NCI-H2029 (cell line): ENCODE results near the gene LACTBL1.
"Not testable (repeated sequence)": the region's sequence is repeated elsewhere in the genome, so short reads cannot be mapped to it uniquely, and the experiment has no call there.

Experiments used
- DNase-seq: peaks from one replicate; lab custom pipeline; 2025; lab: John Stamatoyannopoulos, UW

Gene LACTBL1, protein sequence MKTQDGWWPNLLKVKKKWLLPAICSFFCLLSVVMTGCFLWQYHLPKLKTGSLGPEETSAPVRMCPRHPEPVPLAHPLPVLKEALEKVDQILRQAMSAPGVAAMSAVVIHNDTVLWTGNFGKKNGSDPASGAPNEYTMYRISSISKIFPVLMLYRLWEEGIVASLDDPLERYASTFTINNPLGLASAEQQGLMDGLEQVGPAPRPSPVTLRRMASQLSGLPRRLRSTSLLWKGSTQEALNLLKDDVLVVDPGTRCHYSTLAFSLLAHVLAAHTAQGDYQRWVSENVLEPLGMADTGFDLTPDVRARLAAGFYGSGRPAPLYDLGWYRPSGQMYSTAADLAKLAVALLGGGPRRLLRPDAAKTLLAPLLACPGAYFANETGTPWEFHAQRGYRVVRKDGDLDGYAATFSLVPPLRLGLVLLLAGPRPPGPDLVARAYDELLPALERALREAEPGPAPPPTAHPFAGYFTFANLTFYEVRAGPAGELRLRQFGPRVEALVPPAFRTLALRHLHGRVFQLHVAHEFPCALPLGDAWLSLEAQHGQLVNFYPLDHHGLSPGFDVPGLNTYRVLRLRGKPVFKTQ

DNA sequence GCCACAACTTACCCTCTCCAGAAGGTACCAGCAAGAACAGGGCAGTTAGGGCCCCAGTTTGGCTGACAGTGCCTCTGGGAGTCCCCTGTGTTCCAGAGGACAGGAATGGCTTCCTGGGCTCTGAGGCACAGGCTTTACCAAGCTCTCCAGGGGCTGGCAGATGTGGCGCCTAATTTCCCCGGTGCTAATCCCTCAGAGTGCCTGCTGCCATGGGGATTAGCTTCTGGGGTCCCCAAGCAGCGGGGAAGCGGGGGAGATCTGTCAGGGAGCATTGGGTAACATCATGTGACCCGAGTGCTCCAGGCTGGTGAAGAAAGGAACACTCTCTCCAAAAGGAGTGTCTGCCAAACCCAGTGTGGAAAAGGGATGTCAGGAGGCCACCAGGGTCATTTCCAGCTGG lies at the start of gene LACTBL1:
LACTBL1 (minus strand) TSS at position 107 of the 400 bp plus-strand sequence. CDS start 550 bp downstream, outside the sequence.
- DNase-seq: no peak

DNA sequence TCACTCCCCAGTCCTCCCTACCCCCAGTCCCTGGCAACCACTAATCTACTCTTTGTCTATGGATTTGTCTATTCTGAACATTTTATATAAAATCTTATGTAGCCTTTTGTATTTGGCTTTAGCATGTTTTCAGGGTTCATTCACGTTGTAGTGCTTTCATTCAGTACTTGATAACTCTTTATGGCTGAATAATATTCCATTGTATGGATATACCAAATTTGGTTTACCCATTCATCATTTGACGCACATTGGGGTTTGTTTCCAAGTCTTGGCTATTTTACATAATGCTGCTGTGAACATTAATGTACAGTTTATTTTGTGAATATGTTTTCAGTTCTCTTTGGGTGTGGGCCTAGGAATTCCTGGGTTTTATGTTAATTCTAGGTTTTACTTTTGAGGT lies 49.2 kb upstream of the LACTBL1 start:
- no peak for DNase-seq

DNA sequence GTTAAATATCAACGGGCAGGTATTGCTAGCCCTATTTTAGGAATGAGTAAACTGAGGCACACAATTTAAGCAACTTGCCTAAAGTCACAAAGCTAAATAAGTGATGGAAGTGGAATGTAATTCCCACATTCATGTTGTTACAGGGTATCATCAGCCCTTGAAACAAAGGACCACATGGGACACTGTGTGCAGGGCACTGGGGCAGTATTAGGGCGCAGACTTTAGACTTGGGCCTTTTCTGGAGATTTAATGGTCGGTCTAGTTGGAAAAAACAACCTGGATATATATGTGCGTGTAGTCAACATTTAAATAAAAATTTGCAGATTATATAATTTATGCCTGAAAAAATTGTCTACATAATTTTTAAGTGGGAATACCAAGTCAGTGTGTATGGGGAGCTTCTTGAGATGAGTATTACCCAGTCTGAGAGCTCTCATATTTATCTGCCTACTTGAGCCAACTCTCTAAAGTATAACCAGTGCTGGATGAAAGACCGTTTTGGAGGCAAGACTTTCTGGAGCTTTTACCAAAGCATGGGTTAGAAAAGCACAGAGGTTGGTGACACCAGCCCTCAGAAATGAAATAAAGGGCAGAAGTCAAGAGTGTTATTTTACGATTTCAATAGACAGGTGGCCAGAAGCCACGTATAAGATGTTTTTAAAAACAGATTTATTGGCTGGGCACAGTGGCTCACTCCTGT lies 48.2 kb upstream of the LACTBL1 start:
- no peak for DNase-seq

DNA sequence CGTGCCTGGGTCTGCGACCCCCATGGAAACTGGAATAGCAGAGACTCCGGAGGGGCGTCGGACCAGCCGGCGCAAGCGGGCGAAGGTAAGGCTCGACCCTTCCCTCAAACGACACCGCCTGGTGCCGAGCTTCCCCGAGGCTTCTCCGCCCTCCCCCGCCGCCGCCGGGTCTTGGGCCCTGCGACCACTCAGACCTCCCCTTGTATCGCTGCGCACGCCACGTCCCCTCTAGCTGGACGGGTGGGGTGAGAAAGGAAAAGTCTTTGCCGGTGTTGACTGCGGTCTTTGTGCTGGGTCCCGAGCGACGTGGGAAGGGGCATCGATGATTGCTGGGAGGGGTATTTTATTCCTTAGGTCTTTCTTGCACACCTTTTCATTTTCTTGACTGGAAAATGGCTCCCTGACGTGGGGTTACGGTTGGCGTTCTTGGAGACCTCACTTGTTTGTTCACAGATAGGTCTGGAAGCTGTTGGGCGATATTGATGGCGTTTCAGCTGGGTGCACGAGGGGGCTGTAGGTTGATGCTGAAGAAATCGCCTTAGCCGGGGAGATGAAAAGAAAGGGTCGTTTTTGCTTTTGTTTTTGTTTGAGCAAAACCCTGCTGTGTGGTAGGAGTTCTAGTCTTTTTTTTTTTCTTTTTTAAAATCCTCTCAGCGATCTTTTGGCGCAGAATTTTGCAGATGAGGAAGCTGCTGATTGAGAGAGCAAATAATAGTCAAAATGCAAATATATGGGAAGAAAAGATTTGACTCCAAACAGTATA lies 47.4 kb upstream of the LACTBL1 start:
- no peak for DNase-seq

DNA sequence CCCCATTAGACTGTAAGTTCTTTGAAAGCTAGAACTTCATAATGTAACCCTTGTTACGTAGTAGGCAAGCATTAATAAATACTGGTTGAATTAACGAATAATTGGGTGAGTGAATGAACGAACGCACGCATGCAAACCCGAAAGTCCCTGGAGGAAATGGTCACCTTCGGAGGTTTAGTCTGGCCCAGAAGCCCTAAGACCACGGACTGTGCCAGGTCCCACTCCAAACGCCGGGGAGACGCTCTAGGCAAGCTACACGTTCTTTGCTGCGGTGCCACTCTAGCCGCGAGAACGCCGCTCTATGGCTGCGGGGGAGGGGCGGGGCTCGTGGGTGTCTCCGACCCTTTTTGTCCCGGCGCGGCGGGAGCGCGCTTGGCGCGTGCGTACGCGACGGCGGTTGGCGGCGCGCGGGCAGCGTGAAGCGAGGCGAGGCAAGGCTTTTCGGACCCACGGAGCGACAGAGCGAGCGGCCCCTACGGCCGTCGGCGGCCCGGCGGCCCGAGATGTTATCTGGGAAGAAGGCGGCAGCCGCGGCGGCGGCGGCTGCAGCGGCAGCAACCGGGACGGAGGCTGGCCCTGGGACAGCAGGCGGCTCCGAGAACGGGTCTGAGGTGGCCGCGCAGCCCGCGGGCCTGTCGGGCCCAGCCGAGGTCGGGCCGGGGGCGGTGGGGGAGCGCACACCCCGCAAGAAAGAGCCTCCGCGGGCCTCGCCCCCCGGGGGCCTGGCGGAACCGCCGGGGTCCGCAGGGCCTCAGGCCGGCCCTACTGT lies 46.6 kb upstream of the LACTBL1 start, which contains the start of gene KDM1A:
KDM1A (plus strand) TSS at position 375 of the 769 bp plus-strand sequence; CDS start at position 504, 129 bp downstream.
- peak; percentile 92 for DNase-seq

DNA sequence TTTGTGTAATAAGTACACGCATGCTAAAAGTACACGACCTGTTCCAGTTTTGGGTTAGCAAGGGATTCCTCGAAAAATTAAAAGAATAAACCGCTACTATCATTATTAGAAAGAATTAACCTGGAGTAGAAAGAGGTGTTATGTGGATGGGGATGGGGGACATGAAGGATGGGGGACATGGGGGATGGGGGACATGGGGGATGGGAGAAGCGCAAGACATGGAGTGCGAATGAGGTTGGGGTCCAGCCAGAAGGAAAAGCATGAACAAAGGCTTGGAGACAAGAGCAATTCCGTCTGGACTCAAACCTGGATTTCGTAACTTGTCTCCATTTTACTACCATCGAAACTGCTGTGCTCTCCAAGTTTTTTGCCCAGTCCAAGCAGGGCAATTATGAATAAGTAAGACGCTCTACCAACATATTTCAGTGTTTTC lies 46.0 kb upstream of the LACTBL1 start:
- DNase-seq: no peak

DNA sequence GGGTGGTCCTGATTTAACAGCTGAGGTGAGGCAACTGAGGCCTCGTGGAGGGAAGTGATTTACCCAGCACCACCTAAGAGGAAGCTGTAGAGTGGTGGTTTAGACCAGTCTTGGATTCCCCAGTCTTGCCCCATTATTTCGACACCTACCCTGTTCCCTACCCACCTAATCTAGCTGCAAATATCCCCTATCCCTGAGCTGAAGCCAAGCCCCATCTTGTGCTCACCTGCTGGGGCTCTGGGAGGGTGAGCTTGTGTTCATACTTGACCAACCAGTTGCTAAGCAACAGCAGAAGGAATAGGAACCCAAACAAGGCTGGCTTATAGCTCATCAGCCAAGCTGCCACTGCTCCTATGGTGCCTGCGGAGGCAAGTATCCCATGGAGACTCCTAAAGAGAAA lies 41.0 kb upstream of the LACTBL1 start:
- DNase-seq: peak; percentile 91

DNA sequence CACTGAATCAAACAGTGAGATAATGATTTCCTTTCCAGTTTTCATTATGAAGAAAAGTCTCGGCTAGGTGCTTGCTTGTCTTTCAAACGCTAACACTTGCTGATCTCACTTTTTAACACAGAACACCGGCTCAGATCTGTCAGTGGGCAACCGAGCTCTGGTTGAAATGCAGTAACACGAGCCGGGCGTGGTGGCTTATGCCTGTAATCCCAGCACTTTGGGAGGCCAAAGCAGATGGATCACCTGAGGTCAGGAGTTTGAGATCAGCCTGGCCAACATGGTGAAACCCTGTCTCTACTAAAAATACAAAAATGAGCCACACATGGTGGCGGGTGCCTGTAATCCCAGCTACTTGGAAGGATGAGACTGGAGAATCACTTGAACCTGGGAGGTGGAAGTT lies 37.4 kb upstream of the LACTBL1 start:
- not testable (repeated sequence) for DNase-seq

DNA sequence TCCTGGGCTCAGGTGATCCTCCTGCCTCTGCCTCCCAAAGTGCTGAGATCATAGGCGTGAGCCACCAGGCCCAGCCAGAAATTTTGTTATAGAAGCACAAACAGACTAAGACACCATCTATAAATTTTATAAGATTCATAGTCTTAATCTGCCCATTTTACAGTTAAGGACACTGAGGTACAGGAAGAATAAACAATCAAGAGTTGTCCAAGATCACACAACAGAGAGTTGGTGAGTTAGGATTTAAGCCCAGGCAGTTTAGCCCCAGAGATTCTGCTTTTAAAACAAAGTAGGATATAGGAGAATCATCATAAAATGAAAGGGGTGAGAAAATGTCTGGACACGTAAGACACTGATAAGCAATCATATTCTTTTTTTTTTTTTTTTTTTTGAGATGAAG lies 36.2 kb upstream of the LACTBL1 start:
- DNase-seq: no peak

DNA sequence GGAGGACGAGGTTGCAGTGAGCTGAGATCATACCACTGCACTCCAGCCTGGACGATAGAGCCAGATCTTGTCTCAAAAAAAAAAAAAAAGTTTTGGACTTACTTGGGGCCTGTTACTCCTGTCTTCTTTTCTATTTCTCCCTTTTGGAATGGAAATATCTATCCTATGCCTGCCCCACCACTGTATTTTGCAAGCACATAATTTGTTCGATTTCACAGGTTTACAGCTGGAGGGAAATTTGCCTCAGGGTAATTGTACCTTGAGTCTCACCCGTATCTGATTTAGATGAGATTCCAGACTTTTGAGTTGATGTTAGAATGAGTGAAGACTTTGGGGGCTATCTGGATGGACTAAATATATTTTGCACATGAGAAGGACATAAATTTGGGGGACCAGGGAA lies 34.4 kb upstream of the LACTBL1 start:
- DNase-seq: no peak

DNA sequence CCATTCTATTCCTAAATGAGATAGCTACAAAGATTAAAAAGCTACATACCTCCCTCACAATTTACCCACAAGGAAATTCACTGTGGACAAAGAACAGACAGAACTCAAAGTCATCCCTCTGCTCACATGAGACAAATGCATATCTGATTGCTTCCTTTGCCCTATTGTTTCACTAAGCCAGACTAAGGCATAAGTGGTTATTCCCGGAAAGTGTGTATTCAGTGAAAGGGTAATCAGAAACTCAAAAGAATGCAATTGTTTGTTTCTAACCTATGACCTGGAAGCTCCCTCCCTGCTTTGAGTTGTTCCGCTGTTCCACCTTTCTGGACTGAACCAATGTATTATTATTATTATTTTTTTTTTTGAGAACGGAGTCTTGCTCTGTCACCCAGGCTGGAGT lies 32.1 kb upstream of the LACTBL1 start:
- DNase-seq: not testable (repeated sequence)

DNA sequence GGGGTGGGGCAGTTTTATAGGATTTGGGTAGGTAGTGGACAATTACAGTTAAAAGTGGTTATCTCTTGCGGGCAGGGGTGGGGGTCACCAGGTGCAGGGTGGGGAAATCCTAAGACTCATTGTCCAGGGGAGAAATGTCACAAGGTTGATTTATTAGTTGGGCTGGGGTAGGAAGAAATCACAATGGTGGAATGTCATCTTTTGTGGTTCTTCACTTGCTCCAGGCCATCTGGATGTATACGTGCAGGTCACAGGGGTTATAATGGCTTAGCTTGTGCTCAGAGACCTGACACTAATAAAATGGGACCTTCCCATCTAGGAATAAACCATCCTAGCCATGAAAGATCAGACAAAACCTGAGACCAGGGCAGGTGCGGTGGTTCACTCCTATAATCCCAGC lies 31.4 kb upstream of the LACTBL1 start:
- DNase-seq: no peak

DNA sequence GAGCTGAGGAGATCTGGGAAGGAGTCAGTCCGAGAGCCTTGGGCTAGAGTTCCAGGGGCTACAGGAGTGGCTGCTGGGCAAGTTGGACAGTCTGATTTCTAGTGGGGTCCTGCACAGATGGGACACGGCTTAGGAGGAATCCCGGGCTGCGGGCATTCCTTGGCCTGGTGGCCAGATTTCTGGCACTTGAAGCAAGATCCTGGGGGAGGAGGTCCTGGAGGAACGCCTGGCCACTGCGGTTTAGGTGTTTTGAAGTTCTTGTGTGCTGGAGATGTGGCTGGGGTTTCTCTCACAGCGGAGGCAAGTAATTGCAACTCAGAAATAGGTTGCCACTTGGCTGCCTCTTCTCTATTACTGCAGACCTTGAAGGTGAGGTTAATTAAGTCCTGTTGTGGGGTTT lies 29.6 kb upstream of the LACTBL1 start:
- DNase-seq: not testable (repeated sequence)

DNA sequence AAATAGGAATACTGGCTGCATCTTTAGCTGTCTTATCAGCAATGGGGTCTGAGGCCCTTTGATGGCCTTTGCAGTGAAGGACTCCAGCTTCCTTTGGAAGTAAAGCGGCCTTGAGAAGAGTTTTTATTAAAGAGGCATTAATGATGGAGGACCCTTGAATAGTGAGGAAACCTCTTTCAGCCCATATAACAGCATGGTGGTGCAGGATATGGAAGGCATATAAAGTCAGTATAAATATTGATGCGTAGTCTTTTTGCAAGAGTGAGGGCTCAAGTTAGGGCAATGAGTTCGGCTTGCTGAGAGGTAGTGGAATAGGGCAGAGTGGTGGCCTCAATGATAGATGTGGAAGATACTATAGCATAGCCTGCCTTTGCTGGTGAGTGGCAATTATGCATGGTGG lies 27.5 kb upstream of the LACTBL1 start:
- not testable (repeated sequence) for DNase-seq

DNA sequence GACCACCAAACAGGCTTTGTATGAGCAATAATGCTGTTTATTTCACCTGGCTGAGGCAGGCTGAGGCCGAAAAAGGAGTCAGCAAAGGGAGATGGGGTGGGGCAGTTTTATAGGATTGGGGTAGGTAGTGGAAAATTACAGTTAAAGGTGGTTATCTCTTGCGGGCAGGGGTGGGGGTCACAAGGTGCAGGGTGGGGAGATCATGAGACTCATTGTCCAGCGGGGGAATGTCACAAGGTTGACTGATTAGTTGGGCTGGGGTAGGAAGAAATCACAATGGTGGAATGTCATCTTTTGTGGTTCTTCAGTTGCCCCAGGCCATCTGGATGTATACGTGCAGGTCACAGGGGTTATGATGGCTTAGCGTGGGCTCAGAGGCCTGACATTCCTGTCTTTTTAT lies 24.9 kb upstream of the LACTBL1 start:
- not testable (repeated sequence) for DNase-seq

DNA sequence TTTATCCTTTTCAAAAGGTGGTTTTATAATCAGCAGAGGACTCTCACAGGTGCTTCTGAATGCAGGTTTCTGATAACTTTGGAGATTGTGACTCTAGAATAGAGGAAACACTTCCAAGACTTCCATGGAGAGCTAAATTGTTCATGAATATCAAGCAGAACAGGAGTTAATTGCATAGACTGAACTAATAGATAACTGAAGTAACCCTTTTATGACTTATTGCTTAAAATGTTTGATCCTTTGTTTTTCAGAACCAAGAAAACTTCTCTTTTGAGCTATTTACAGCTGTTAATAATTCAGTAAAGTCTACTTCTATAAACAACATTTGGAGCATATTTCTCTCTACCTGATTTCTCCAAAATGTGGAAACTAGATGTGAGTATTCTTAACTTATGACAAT lies 23.1 kb upstream of the LACTBL1 start:
- DNase-seq: no peak

DNA sequence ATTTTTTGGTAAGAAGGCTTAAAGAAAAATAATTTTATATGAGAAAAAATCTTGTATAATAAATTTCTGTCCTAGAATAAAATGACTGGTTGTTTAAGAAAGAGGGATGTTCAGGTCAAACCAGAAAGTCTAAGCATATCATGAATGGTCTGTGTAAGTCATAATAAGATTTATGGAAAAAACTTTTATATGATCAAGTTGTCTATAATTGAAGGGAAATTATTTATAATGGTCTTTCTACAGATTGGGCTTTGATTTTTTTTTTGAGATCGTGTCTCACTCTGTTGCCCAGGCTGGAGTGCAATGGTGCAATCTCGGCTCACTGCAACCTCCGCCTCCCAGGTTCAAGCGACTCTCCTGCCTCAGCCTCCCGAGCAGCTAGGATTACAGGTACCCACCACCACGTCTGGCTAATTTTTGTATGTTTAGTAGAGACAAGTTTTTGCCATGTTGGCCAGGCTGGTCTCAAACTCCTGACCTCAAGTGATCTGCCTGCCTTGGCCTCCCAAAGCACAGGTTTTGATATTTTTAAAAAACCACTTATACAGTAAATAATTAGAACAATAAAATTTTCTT lies 20.6 kb upstream of the LACTBL1 start:
- not testable (repeated sequence) for DNase-seq

DNA sequence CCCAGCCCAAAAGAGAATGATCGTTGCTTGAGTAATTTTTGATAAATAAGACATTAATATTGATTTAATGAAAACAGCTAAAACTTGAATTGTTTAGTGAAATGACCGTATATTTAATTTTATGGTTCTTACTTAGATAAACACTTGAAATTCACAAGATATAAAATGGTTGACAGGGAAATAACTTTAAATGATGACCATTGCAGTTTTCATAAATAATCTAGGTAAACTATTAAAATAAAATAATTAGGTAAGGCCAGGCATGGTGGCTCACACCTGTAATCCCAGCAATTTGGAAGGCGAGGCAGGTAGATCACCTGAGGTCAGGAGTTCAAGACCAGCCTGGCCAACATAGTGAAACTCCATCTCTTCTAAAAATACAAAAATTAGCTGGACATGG lies 19.7 kb upstream of the LACTBL1 start:
- DNase-seq: not testable (repeated sequence)

DNA sequence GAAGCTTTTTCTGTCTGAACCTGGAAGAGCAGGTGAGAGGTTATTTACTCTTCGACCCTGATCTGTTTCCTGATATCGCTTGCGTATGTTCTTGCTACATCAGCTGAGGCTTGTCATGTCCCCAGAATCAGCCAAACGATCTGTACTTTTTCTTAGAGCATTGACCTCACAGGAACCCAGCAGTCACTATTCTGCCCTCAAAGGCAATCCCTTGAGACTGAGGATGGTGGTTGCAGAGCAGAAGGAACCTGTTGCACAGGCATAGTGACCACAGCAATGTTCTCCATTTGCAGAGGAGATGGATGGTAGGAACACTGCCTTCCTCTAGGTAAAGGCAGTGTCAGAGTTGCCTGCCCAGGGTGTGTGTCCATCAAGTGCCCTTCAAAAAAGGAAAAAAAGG lies 11.3 kb upstream of the LACTBL1 start:
- DNase-seq: no peak

DNA sequence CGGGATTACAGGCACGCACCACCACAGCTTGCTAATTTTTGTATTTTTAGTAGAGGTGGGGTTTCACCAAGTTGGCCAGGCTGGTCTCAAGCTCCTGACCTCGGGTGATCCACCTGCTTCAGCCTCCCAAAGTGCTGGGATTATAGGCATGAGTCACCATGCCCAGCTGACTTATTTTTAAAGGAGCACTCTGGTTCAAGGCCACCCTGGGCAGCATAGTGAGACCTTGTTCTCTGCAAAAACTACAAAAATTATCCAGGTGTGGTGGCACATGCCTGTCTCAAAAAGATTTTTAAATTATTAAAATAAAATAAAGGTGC lies 7.8 kb upstream of the LACTBL1 start:
- DNase-seq: not testable (repeated sequence)

DNA sequence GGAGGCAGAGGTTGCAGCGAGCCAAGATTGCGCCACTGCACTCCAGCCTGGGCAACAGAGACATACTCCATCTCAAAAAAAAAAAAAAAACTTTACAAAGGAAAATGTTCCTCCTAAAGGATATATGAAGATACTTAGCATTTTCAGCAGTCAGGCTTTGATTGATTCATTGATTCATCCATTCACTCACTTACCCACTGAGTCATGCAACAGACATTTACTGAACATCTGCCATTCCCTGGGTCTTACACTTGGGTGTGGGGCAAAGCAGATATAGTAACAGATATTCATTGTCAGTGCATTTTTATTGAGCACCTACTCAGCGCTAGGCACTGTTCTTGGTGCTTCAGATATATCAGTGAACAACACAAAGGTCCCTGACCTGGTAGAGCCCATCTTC lies 5.6 kb upstream of the LACTBL1 start:
- no peak for DNase-seq
